Posterior vena cava (tissue), 2 donors: Measurements from ENCODE around the gene EEA1. TPM values are rescaled to one million over a fixed set of nuclear protein-coding genes. Genes with fewer than 3 reads are reported as not detected.
A peak's percentile ranks its signal among the peaks of the same experiment; 100 is the strongest.

Experiments
- DNase-seq: peaks from one replicate; pipeline ENCODE4 v3.0.0-alpha.2; 2020; ENCODE audit warnings: low spot score
- intact Hi-C, 2 donors: fragments of 100-400 bp; cut with DNase I; formaldehyde crosslinking; loops; one replicate each; pipeline versions ENCODE4 v1.14.1 to v1.14.2; 2022 to 2023
- total RNA-seq, 2 donors: library from RNA; stranded (reverse); fragmentation: NEBNext Ultra II Directional; extraction: Animal tissue kit (Norgen Biotek cat#: 25700); gene quantifications; one replicate each; pipeline ENCODE4 v1.2.1, GENCODE V29; 2021
- donor health status: DM: yes; HTN: yes; CAD: no.
- donor health status: DM: yes; HTN: yes; CAD: no.

EEA1 gene
- total RNA-seq, 2 donors from 2014 or later = 42.4 to 48.2 TPM

GRCh38 chr12:92943482-92944250, 14.6 kb upstream of the EEA1 start:
- intact Hi-C loops = no loop called here
- DNase-seq = no peak

GRCh38 chr12:92942905-92943304, 13.8 kb upstream of the EEA1 start:
- intact Hi-C loops = no loop called here
- no peak for DNase-seq

GRCh38 chr12:92939116-92939515, 10.0 kb upstream of the EEA1 start:
- no peak for DNase-seq
- intact Hi-C loops = no loop called here

DNA sequence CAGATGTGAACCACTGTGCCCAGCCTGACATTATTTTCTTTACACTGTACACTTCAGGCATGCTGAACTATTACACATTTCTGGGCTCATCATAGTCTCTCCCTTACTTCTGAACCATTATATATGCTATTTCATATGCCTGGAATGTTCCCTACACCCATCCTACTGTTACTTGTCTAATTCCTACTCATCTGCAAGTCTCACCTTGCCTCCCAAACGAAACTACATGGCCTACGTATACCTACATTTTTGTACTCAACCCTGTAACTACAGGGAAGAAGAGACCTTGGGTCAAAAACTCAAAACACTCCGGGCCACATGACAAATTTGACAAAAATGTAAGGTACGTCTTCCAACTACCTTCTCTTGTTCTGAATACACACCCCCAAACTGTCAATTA, 9.5 kb upstream of the EEA1 start:
- no peak for DNase-seq
- intact Hi-C loops = no loop called here

GRCh38 chr12:92938018-92938417, 8.9 kb upstream of the EEA1 start:
- intact Hi-C loops = no loop called here
- no peak for DNase-seq

- intact Hi-C loops = no loop called here
- DNase-seq = no peak
These were observed 4.5 kb upstream of the EEA1 start for GRCh38 chr12:92933606-92934005.

GRCh38 chr12:92930421-92930820, 1.3 kb upstream of the EEA1 start:
- intact Hi-C loops = no loop called here
- no peak for DNase-seq

DNA sequence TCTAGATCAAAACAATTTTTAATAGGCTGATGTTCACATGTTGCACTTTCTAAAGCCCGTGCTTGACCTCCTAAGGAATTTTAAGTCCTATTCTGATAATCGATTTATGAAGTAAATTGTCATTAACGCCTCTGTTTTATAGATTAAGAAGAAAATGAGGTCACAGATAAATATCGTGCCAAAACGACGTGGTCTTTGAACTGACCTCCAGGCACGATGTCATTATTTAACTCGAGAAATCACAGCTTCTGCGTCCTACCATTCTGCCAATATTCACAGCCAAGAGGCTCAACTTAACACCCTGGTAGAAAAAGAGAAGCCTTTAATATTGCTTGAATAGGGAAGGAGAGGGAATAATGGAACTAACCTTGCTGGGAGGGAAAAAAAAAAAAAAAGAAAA, 888 bp upstream of the EEA1 start:
- intact Hi-C loops = no loop called here
- DNase-seq = no peak

DNA sequence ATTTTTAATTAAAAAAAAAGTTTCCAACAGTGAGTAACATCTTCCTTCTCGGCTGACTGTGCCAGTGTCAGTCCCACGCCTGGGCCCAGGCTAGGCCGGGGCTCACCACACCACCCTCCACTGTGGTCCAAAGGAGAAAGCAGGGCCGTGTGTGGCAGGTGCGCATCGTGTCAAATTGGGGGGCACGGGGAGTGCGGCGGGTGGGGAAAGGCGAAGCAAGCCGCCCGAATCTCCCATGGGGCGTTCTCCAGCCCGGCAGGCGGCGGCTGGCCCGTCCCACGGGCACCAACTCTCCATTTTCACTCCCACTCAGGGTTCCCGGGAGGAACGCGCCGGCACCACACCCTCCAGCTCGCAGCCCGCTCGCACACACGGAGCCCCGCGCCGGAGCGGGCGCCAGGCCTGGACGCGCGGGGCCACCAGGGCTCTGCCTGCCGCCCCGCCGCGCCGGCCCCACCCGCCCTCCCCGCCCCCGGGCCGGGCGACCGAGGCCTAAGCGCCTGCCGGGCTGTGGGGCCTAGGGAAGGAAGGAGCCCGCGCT, 604 bp downstream of the EEA1 start:
- intact Hi-C loops = no loop called here
- peak; percentile 83 for DNase-seq

- intact Hi-C loops = no loop called here
- DNase-seq = no peak
These were observed 1.4 kb downstream of the EEA1 start for GRCh38 chr12:92927436-92928281.

- intact Hi-C loops = no loop called here
- no peak for DNase-seq
These were observed 2.0 kb downstream of the EEA1 start for GRCh38 chr12:92927055-92927435.

GRCh38 chr12:92926549-92926948, 2.5 kb downstream of the EEA1 start:
- intact Hi-C loops = no loop called here
- no peak for DNase-seq

- no peak for DNase-seq
- intact Hi-C loops = no loop called here
These were observed 7.2 kb downstream of the EEA1 start for GRCh38 chr12:92921877-92922276.

GRCh38 chr12:92915365-92915764, 13.7 kb downstream of the EEA1 start:
- no peak for DNase-seq
- intact Hi-C loops = no loop called here

- no peak for DNase-seq
- intact Hi-C loops = no loop called here
These were observed 14.9 kb downstream of the EEA1 start for GRCh38 chr12:92914170-92914569.

- intact Hi-C loops = no loop called here
- no peak for DNase-seq
These were observed 16.4 kb downstream of the EEA1 start for GRCh38 chr12:92912672-92913071.

DNA sequence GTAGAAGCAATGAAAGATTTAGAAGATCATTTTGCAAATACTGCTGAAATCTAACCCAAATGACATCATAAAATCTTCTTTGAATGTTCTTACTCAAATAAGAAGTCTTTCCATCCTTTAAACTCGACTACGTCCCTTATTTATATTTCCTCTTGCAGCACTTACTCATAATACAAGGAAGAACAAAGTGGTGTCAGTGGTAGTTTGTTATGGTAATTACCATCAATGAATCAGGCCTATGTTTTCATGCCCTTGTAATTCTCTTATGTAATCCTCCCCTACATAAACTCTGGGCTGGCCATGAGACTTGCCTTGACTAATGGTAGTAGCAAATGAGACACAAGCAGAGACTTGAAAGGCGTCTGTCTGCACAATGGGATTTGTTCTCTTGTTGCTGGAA, 17.0 kb downstream of the EEA1 start:
- intact Hi-C loops = no loop called here
- no peak for DNase-seq

DNA sequence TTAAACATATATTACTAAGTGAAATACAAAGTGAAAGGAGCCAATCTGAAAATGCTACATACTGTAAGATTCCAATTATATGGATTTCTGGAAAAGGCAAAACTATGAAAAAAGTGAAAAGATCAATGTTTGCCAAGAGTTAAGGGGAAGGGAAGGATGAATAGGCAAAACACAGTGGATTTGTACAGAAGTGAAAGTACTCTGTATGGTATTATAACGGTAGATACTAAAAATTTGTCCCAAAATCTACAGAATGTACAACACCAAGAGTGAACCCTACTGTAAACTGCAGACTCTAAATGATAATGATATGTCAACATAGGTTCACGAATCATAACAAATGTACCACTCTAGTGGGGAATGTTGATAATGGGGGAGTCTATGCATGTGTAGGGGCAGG, 17.8 kb downstream of the EEA1 start:
- intact Hi-C loops = no loop called here

GRCh38 chr12:92908108-92908507, 21.0 kb downstream of the EEA1 start:
- intact Hi-C loops = no loop called here
- no peak for DNase-seq

More for the DNA sequence above, 17.8 kb downstream of the EEA1 start:
- DNase-seq = no peak

- DNase-seq = no peak
- intact Hi-C loops = no loop called here
These were observed 23.1 kb downstream of the EEA1 start for GRCh38 chr12:92905811-92906554.
